IPS-15b (cell line): Measurements from ENCODE around the gene CCDC182.

ENCODE experiments used
- H3K27me3 ChIP-seq: one replicate; pipeline ENCODE4 v1.6.1; 2013; ENCODE audit warnings: low read length; ENCODE audit not compliant: control insufficient read depth, insufficient read depth
- H3K36me3 ChIP-seq: one replicate; pipeline ENCODE4 v1.6.1; 2013; ENCODE audit warnings: low read length; ENCODE audit not compliant: control insufficient read depth, insufficient read depth
- H3K4me1 ChIP-seq: one replicate; pipeline ENCODE4 v1.6.1; 2013; ENCODE audit warnings: mild to moderate bottlenecking, low read length; ENCODE audit not compliant: control insufficient read depth, insufficient read depth
- H3K4me3 ChIP-seq: one replicate; pipeline ENCODE4 v1.5.1; 2013; ENCODE audit warnings: low read depth, low read length
- H3K9ac ChIP-seq: one replicate; pipeline ENCODE4 v1.6.1; 2013; ENCODE audit warnings: low read depth, mild to moderate bottlenecking, low read length
- H3K9me3 ChIP-seq: one replicate; pipeline ENCODE4 v1.6.1; 2013; ENCODE audit warnings: mild to moderate bottlenecking, low read length; ENCODE audit not compliant: control insufficient read depth, insufficient read depth

The CCDC182 gene

DNA sequence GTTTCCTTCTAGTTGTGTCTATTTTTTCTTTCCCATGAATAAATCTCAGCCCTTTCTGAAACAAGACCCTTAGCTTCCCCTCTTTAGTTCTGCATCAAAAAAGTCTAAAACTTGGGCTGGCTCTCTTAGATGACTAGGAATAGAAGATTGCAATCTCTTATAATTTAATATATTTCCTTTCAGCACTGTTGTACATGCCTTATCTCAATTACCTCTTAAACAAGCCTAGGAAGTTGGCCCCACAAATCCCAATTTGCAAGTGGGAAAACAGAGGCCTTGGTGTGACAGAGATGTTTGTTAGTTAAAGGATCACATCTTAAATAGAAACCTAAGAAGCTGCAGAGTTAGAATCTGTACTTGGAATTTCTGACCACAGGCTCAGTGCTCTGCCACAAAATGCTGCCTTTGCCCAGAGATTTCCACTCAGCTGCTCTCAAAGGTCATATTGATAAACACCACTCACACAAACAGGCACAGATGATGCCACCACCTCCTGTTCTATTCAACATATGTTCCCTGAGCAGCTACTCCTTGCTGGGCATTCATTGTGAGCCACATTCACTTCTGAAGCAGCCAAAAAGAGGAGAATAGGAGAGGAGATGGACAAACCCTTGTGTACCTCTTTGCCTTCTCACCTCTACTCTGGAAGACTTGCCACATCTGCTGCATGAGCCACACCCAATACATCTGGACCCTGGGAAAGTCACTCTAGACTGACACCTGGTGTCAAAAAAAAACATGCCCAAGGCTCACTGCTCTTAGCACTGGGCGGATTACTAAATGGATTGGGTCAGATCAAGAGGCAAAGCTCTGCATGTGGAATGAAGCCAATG, 5.5 kb downstream of the CCDC182 start:
- Histone ChIP-seq H3K27me3 (no peaks in the 10 kb centered on the region), H3K36me3 (no peaks in the 10 kb centered on the region), H3K9ac (no peak overlapping the region), H3K4me1 (no peaks in the 10 kb centered on the region), H3K9me3 (no peaks in the 10 kb centered on the region), H3K4me3 (no peak overlapping the region)

DNA sequence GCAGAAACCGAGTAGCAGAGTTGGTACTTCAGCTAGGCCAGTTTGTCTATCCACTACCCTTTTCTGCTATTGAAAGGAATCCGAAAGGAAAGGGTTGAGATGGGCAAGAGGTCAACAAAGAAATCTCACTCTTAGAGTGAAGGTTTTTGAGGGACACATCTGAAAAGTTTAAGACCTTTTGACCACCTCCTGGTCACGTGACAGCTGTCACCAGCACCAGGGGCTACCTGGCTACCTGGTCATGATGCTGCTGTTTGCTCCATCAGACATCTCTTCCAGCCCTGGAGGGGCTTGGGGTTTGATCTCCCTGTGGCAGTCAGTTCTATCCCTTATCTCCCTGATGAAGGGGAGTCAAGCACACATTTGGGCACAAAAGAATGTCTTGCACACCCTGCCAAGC, 7.6 kb downstream of the CCDC182 start:
- Histone ChIP-seq H3K27me3 (no peaks in the 10 kb centered on the region), H3K9ac (no peak overlapping the region), H3K9me3 (no peaks in the 10 kb centered on the region), H3K36me3 (no peaks in the 10 kb centered on the region), H3K4me3 (no peak overlapping the region), H3K4me1 (no peaks in the 10 kb centered on the region)

DNA sequence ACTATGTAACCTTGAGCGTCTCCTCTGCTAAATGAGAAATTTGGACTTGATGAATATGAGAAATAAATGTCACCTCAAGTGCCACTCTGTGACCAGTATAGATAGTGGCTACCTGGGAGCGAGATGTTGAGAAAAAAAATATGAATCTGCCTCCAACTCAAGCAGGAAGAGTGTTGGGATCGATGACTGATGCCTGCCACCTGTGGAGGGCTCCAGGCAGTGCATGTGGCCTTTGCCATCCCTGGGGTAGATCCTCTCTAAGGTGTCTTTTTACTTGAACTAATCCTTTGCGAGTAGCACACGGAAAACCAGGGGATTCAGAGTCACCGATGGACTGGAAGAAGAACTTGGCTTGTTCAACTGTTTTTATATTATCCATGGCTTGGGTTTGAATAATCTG, 9.4 kb downstream of the CCDC182 start:
- Histone ChIP-seq H3K4me1 (no peaks in the 10 kb centered on the region), H3K36me3 (no peaks in the 10 kb centered on the region), H3K4me3 (no peak overlapping the region), H3K27me3 (no peaks in the 10 kb centered on the region), H3K9me3 (no peaks in the 10 kb centered on the region), H3K9ac (no peak overlapping the region)

DNA sequence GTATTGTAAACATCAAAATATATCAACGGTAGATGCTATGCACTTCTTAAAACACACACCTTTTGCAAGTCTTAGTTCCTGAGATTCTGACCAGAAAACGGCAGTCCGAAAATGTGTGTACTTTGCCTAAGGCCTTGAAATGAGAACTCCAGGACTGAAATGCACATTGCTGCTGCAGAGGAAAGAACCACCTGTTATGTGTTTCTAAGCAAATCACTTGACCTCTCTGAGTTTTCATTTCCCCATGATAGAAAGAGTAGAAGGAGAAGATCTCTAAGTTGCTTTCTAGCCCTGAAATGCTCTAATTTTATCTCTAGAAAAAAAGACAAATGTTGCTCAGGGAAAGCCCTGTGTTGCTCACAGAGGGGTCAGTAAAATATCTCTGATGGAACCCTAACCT, 9.9 kb downstream of the CCDC182 start:
- H3K4me1 ChIP-seq = no peaks in the 10 kb centered on the region
- no peaks in the 10 kb centered on the region for H3K9me3 ChIP-seq
- H3K9ac ChIP-seq = no peak overlapping the region
- H3K4me3 ChIP-seq = no peak overlapping the region
- H3K36me3 ChIP-seq = no peaks in the 10 kb centered on the region
- H3K27me3 ChIP-seq = no peaks in the 10 kb centered on the region

DNA sequence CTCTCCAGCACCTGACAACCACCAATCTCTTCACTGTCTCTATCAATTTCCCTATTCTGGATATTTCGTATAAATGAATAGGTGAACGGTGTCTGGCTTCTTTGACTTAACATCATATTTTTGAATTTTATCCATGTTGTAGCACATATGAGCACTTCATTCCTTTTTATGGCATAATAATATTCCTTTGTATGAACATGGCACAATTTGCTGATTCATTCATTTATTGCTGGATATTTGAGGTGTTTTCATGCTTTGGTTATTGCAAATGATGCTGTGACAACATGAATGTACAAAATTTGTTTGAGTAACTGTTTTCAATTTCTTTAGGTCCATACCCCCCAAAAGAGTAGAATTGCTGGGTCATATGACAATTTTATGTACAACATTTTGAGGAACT, 12.0 kb downstream of the CCDC182 start:
- no peak overlapping the region for H3K4me3 ChIP-seq
- no peak overlapping the region for H3K9ac ChIP-seq
- no peaks in the 10 kb centered on the region for H3K36me3 ChIP-seq
- no peaks in the 10 kb centered on the region for H3K27me3 ChIP-seq
- no peaks in the 10 kb centered on the region for H3K9me3 ChIP-seq
- H3K4me1 ChIP-seq = no peaks in the 10 kb centered on the region

DNA sequence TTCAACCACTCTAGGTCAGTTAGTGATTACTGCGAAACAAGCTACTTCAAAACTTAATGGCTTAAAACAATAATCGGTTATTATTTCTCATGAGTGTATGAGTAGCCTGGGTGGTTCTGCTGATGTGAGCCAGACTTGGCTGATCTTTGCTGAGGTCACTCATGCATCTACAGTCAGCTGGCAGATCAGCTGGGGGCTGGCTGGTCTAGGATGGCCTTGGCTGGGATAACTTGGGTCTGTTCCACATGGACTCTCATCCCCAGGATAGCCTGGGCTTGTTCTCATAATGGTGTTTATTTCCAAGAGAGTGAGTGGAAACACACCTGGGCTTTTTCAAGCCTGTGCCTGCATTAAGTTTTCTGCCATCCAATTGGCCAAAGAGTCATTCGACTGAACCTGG, 13.0 kb downstream of the CCDC182 start:
- Histone ChIP-seq H3K27me3 (no peaks in the 10 kb centered on the region), H3K36me3 (no peaks in the 10 kb centered on the region), H3K4me1 (no peaks in the 10 kb centered on the region), H3K9me3 (no peaks in the 10 kb centered on the region), H3K9ac (no peak overlapping the region), H3K4me3 (no peak overlapping the region)

DNA sequence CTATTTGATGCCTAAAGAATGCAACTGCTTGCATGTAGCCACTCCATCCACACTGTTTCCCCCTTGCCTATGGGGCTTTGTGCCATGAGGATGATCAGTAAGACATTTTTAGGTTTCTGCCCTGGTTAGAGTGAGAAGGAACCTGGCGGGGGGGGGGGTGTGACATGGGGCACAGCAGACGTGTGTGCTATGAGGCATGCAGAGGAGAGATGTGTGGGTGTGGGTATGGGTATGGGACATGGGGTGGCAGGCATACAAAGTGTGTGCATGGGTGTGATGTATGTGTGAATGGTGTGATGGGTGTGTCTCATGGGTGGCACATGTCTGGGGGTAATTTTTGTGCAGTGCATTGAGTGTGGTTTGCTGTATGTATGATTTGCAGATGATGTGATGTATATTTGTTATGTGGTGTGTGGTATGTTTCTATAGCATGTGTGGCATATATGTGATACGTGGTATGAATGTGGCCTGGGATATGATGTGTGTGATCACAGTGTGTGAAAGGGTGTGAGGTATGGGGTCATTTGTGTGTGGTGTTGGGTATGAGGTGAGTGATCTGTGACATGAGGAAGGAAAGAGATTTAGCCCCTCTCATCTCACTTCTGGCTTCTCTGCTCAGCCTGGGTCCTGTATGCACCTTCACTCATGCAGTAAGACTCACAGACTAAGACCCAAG, 14.9 kb downstream of the CCDC182 start:
- Histone ChIP-seq H3K4me1 (no peaks in the 10 kb centered on the region), H3K9ac (no peak overlapping the region), H3K9me3 (no peaks in the 10 kb centered on the region), H3K27me3 (no peaks in the 10 kb centered on the region), H3K4me3 (no peak overlapping the region), H3K36me3 (no peaks in the 10 kb centered on the region)

DNA sequence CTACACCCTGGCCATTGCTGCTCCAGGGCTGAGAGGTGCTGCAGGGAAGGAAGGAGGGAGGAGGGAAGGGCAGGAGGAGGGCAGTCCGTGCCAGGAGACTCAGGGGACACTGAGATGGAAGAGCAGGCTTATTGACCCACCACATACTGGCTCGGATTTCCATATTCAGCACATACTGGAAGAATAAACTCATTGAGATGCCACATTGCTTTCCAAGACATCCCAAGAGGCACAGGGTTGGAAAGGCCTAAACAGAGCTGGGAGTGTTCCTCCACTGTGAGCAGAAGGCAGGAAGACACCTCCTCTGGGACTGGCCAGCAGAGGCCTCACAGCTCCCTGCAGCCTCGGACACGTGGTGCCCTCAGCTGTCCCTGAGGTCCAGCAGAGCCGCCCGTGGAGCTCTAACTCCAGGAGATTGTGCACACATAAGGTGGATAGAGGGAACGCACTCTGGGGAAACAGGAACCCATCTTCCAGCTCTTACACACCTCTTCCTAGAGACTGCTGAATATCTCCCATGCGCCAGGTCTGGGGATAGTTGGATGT, 17.4 kb downstream of the CCDC182 start:
- H3K4me1 ChIP-seq = no peaks in the 10 kb centered on the region
- H3K4me3 ChIP-seq = no peak overlapping the region

DNA sequence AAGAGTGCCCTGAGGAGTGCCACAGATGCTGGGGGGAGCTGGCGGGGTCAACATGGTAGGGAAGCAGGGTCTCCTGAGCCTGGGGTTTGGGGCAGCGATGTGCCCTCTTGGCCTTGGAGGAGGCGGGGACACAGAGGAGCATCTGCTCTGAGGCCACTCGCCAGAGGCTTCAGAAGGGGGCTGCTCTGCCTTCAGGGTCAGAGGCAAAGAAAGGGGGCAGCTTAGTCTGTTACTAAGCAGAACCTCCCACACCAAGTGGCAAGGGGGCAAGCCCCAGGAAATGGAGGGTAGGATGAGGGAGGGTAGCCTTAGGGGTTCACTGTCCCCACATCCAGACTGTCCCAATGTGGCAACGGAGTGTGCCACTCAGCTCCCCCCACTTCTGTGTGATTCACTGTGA, 18.3 kb downstream of the CCDC182 start:
- Histone ChIP-seq H3K9ac (no peak overlapping the region), H3K4me3 (no peak overlapping the region), H3K27me3 (no peaks in the 10 kb centered on the region), H3K36me3 (no peaks in the 10 kb centered on the region), H3K9me3 (no peaks in the 10 kb centered on the region), H3K4me1 (no peaks in the 10 kb centered on the region)

More for the DNA sequence above, 17.4 kb downstream of the CCDC182 start:
- H3K9me3 ChIP-seq = no peaks in the 10 kb centered on the region
- no peaks in the 10 kb centered on the region for H3K27me3 ChIP-seq
- no peaks in the 10 kb centered on the region for H3K36me3 ChIP-seq
- no peak overlapping the region for H3K9ac ChIP-seq

DNA sequence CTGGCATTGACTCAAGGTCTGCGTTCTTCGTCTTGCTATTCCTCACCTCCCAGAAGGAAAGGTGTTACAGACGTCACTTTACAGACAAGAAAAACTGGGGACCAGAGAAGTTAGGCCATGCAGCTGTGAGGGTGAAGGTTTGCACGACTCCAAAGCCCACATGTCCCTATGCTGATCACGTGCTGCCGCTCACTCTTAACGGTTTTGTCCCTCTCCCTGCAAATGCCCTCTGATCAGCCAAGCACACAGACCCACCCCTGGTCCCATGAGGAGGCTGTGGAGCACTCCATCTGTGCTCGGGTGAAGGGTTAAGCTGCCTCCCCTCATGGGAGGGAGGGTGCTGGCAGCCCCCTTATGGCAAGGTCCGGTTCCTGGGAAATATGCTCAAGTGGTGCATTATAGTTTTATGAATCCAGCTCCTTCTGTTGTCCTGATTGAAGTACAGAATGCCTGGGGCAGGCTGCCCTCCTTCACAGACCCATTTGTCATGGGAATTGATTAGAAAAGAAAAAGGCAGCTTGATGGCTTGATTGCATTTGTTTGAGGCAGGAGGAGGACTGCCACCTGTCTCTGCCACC, 18.8 kb downstream of the CCDC182 start:
- no peaks in the 10 kb centered on the region for H3K9me3 ChIP-seq
- H3K9ac ChIP-seq = no peak overlapping the region
- H3K4me3 ChIP-seq = no peak overlapping the region
- H3K36me3 ChIP-seq = no peaks in the 10 kb centered on the region
- no peaks in the 10 kb centered on the region for H3K27me3 ChIP-seq
- no peaks in the 10 kb centered on the region for H3K4me1 ChIP-seq

DNA sequence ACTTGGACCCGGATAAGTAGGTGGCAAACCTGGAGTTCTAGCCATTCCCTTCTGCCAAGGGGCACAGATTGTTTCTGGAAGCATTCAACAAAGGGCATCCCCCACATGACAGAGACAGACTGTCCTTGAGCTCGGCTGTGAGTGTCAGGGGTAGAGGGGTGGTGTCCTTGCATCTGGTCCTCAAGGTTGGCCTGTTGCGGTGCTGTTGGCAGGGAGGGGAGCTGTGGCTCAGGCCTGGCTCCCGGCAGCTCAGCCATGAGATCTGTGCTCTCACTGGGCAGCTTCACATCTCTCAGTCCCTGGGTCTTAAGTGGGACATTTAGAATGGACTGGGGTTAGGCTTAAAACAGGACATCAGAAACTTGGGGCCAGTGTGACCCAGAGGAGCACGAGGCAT, 20.4 kb downstream of the CCDC182 start:
- H3K9ac ChIP-seq = no peak overlapping the region
- no peaks in the 10 kb centered on the region for H3K9me3 ChIP-seq
- H3K4me1 ChIP-seq = no peaks in the 10 kb centered on the region
- no peaks in the 10 kb centered on the region for H3K36me3 ChIP-seq
- H3K4me3 ChIP-seq = no peak overlapping the region
- no peaks in the 10 kb centered on the region for H3K27me3 ChIP-seq
